ENCODE measurements around the gene SIRPD. TPM values are rescaled to one million over a fixed set of nuclear protein-coding genes. Genes with fewer than 3 reads are reported as not detected.

SIRPD gene
- total RNA-seq, 1 experiment from 2014 or later, result 0.18 TPM

DNA sequence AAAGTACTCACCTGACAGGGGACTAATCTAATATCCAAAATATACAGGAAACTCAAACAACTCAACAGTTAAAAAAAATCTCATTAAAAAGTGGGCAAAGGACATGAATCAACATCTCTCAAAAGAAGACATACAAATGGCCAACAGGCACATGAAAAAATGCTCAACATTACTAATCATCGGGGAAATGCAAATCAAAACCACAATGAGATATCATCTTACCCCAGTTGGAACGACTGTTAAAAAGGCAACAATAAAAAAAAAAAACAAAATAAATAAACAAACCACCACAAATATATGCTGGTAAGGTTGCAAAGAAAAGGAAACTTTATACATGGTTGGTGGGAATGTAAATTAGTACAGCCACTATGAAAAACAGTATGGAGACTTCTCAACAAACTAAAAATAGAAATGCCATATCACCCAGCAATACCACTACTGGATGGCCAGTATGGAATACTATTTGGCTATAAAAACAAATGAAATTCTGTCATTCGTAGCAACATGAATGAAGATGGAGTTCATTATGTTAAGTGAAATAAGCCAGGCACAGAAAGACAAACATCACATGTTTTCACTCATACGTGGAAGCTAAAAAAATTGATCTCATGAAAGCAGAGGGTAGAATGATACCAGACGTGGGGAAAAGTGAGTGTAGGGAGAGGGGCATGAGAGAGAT is 72.9 kb downstream of the SIRPD start:
- TF ChIP-seq EZH2phosphoT487 (IDR thresholded peaks at IDR 0.05; ENCODE audit: borderline replicate concordance, low read length) (no peak), EZH2 (IDR thresholded peaks at IDR 0.05; ENCODE audit: low read length, unreplicated experiment) (no peak)
- Histone ChIP-seq H3K36me3 (ENCODE audit: low read depth, low read length) (no peaks in the 10 kb centered on the region), H3K27ac (ENCODE audit: low read length) (peak overlapping the region; percentile 39), H3K4me3 (ENCODE audit: low read length) (no peak overlapping the region), H3K9me2 (replicated peaks; ENCODE audit: low read length) (no peaks in the 10 kb centered on the region), H3K4me2 (ENCODE audit: low read length) (peak overlapping the region; percentile 55), H3K9ac (ENCODE audit: low read length) (no peak overlapping the region), H3K4me1 (ENCODE audit: insufficient read depth, low read length) (peaks cover 33% of the 10 kb centered on the region), H4K20me1 (ENCODE audit: low read length) (no peaks in the 10 kb centered on the region), H3K79me2 (ENCODE audit: low read length) (no peaks in the 10 kb centered on the region), H3F3A (ENCODE audit: low read length, unreplicated experiment) (peaks cover 12% of the 10 kb centered on the region), H2AFZ (ENCODE audit: low read length) (no peak overlapping the region), H3K27me3 (ENCODE audit: low read length) (no peaks in the 10 kb centered on the region), H3K9me3 (ENCODE audit: low read length) (no peaks in the 10 kb centered on the region)
- CTCF ChIA-PET, result interaction anchor here (0.5 to 1.2 kb wide), 2 partner anchors 19 to 182 kb away, joined by 3 to 5 read pairs; no protein-coding TSS in a partner anchor
- intact Hi-C loops (cut with micrococcal nuclease), result loop anchor here (1.0 kb wide), 1 partner anchor 19 kb away; no protein-coding TSS in a partner anchor
- DNase-seq, result peak; percentile 87
- POLR2A ChIA-PET (ENCODE audit: unreplicated experiment), result no interaction called here
- ATAC-seq, result peak; percentile 88
- BruUV-seq (replicated peaks), result no TSS peak

Other genes with a start within 250 kb of the SIRPD start
- gene SDCBP2, start 228.6 kb downstream of the SIRPD start, total RNA-seq (2014; rRNA removed), result 14.4 and 25.5 TPM in 2 replicates
- gene FKBP1A, start 164.7 kb downstream of the SIRPD start, total RNA-seq (2014; rRNA removed), result 178 and 198 TPM in 2 replicates
- 170 and 217 TPM in 2 replicates for gene NSFL1C, start 90.9 kb downstream of the SIRPD start, total RNA-seq (2014; rRNA removed)
- gene SIRPB2, start 66.3 kb downstream of the SIRPD start, total RNA-seq (2014; rRNA removed), result 0.52 and 2.1 TPM in 2 replicates
- gene SIRPB1, start 62.3 kb upstream of the SIRPD start, total RNA-seq (2014; rRNA removed), result 1.7 and 11.6 TPM in 2 replicates
- 0.86 TPM in 1 of 2 replicates, not detected in the other for gene SIRPG, start 100.1 kb upstream of the SIRPD start, total RNA-seq (2014; rRNA removed)